Chondrocyte (in vitro differentiated cells): ENCODE measurements around the gene YPEL3. TPM values are rescaled to one million over a fixed set of nuclear protein-coding genes. Genes with fewer than 3 reads are reported as not detected.

ENCODE experiments used
- DNase-seq: peaks from one replicate; pipeline ENCODE4 v3.0.0; 2021; ENCODE audit warnings: mixed read lengths, low spot score
- H3K27ac Mint-ChIP-seq: one replicate; pipeline ENCODE4 v1.8.0; 2021; ENCODE audit warnings: mild to moderate bottlenecking, moderate library complexity, mixed read lengths; ENCODE audit not compliant: unreplicated experiment
- H3K27me3 Mint-ChIP-seq: 2 replicates; pipeline ENCODE4 v1.8.0; 2021; ENCODE audit warnings: low read depth, mixed read lengths
- H3K36me3 Mint-ChIP-seq: 2 replicates; pipeline ENCODE4 v1.8.0; 2021; ENCODE audit warnings: low read depth, mixed read lengths
- H3K4me1 Mint-ChIP-seq: 2 replicates; pipeline ENCODE4 v1.8.0; 2021; ENCODE audit warnings: low read depth, mild to moderate bottlenecking, mixed read lengths
- H3K4me3 Mint-ChIP-seq: one replicate; pipeline ENCODE4 v1.8.0; 2021; ENCODE audit warnings: mild to moderate bottlenecking, moderate library complexity, mixed read lengths; ENCODE audit not compliant: unreplicated experiment
- H3K9me3 Mint-ChIP-seq: 2 replicates; pipeline ENCODE4 v1.8.0; 2021; ENCODE audit warnings: low read depth, mixed read lengths
- total RNA-seq: library from RNA; stranded (reverse); gene quantifications from 3 replicates; pipeline ENCODE4 v1.2.1, GENCODE V29; 2021
- TF ChIP-seq, protein P1 (sequence below): fragments of 200-600 bp; sonication (generic); IDR thresholded peaks from 2 replicates; pipeline ENCODE4 v1.5.0; 2021; ENCODE audit warnings: antibody characterized with exemption, mild to moderate bottlenecking, moderate library complexity

YPEL3 gene
- total RNA-seq, 1 donor from 2014 or later, result 23.3 TPM

- Mint-ChIP-seq H3K4me3 (no peak overlapping the region), H3K27me3 (no peaks in the 10 kb centered on the region), H3K4me1 (peaks cover 9% of the 10 kb centered on the region), H3K36me3 (peaks cover 10% of the 10 kb centered on the region), H3K27ac (no peak overlapping the region), H3K9me3 (no peaks in the 10 kb centered on the region)
- TF ChIP-seq, protein P1, sequence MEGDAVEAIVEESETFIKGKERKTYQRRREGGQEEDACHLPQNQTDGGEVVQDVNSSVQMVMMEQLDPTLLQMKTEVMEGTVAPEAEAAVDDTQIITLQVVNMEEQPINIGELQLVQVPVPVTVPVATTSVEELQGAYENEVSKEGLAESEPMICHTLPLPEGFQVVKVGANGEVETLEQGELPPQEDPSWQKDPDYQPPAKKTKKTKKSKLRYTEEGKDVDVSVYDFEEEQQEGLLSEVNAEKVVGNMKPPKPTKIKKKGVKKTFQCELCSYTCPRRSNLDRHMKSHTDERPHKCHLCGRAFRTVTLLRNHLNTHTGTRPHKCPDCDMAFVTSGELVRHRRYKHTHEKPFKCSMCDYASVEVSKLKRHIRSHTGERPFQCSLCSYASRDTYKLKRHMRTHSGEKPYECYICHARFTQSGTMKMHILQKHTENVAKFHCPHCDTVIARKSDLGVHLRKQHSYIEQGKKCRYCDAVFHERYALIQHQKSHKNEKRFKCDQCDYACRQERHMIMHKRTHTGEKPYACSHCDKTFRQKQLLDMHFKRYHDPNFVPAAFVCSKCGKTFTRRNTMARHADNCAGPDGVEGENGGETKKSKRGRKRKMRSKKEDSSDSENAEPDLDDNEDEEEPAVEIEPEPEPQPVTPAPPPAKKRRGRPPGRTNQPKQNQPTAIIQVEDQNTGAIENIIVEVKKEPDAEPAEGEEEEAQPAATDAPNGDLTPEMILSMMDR, result peak; percentile 78
- DNase-seq, result no peak
These were observed 16.4 kb upstream of the YPEL3 start for GRCh38 chr16:30112197-30113030.

DNA sequence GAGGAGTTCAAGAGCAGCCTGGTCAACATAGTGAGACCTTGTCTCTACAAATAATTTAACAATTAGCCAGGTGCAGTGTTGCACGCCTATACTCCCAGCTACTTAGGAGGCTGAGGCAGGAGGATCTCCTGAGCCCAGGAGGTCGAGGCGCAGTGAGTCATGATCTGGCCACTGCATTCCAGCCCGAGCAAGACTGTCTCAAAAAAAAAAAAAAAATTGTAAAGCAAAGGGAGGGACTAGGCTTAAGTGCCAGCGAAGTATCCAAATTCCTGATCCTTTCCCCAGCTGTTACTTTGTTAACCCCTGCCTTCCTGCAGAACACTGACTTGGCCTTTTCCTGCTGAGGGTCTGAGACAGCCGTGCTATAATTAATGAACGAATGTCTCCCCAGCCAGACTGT lies 14.6 kb upstream of the YPEL3 start:
- TF ChIP-seq, protein P1, result no peak
- H3K36me3 Mint-ChIP-seq, result peaks cover 14% of the 10 kb centered on the region
- peak overlapping the region; percentile 62 for H3K27ac Mint-ChIP-seq
- H3K27me3 Mint-ChIP-seq, result no peaks in the 10 kb centered on the region
- H3K4me3 Mint-ChIP-seq, result no peak overlapping the region
- H3K4me1 Mint-ChIP-seq, result peaks cover 9% of the 10 kb centered on the region
- no peak for DNase-seq
- no peaks in the 10 kb centered on the region for H3K9me3 Mint-ChIP-seq

DNA sequence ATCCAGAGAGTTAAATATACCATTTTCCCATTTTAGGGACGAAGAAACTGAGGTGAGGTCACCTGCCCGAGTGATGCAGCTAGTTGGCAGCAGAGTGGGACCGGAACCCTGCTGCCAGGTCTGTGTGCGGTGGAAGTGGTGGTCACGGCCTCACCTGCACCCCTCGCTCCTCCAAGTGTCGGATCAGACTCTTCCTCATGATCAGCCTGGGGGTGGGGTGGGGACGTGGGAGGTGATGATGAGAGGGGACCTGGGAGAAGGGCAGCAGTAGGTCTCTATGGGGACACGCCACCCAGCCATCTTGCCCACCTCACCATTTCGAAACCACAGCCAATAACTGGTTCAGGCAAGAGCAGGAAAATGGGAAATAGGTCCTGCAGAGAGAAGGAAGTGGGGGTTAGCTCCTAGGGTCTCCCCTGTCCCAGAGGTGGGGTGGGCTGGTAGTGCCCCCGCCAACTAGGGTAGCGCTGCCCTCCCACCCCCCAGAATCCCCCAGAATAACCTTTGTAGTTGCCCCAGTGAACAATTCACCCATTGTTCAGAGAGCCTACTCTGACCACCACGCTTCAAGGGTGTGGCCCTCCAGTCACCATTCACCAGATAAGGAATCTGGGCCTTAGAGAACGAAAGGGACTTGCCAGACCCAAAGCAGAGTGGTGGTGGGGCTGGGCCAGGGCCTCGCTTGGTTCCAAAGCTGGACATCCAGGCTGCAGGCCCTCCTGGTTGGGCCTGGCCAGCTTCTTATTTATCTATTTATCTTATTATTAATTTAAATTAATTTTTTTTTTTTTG lies 12.2 kb upstream of the YPEL3 start:
- Mint-ChIP-seq H3K9me3 (no peaks in the 10 kb centered on the region), H3K36me3 (peaks cover 23% of the 10 kb centered on the region), H3K27me3 (no peaks in the 10 kb centered on the region), H3K27ac (no peak overlapping the region), H3K4me1 (peaks cover 9% of the 10 kb centered on the region), H3K4me3 (no peak overlapping the region)
- TF ChIP-seq, protein P1, result no peak
- DNase-seq, result no peak

- Mint-ChIP-seq H3K4me3 (no peak overlapping the region), H3K9me3 (no peaks in the 10 kb centered on the region), H3K27me3 (no peaks in the 10 kb centered on the region), H3K4me1 (no peaks in the 10 kb centered on the region), H3K27ac (no peak overlapping the region), H3K36me3 (peaks cover 16% of the 10 kb centered on the region)
- no peak for DNase-seq
- TF ChIP-seq, protein P1, result no peak
These were observed 8.5 kb upstream of the YPEL3 start for GRCh38 chr16:30104492-30104891.

DNA sequence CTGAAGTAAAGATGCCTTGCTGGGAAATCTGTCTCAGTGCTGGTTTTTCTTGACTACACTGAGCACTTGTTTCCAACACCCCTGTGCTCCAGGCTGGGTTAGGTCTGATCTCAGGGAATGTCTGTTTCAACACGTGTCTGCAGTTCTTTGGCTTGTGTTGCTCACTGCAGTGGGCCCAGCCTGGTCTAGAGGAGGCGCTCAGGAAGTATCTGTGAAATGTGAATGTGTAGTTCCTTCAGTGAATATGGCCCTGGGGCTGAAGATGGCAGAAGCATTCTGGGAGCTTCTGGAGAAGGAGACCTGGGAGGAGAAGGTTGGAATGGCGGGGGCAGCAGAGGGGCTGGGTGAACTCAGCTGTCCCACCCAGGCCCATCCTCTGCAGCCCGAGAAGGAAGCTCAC lies 8.1 kb upstream of the YPEL3 start:
- peaks cover 16% of the 10 kb centered on the region for H3K36me3 Mint-ChIP-seq
- H3K27me3 Mint-ChIP-seq, result no peaks in the 10 kb centered on the region
- DNase-seq, result no peak
- no peak overlapping the region for H3K27ac Mint-ChIP-seq
- no peaks in the 10 kb centered on the region for H3K9me3 Mint-ChIP-seq
- no peaks in the 10 kb centered on the region for H3K4me1 Mint-ChIP-seq
- TF ChIP-seq, protein P1, result no peak
- no peak overlapping the region for H3K4me3 Mint-ChIP-seq
